NCI-H1105 (cell line): Measurements from ENCODE around the gene PCED1A.
A peak's percentile ranks its signal among the peaks of the same experiment; 100 is the strongest.

Experiments used
- DNase-seq: peaks from one replicate; lab custom pipeline; 2025; lab: John Stamatoyannopoulos, UW

The PCED1A gene, protein sequence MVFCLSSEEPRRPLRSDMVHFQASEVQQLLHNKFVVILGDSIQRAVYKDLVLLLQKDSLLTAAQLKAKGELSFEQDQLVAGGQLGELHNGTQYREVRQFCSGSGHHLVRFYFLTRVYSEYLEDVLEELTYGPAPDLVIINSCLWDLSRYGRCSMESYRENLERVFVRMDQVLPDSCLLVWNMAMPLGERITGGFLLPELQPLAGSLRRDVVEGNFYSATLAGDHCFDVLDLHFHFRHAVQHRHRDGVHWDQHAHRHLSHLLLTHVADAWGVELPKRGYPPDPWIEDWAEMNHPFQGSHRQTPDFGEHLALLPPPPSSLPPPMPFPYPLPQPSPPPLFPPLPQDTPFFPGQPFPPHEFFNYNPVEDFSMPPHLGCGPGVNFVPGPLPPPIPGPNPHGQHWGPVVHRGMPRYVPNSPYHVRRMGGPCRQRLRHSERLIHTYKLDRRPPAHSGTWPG

DNA sequence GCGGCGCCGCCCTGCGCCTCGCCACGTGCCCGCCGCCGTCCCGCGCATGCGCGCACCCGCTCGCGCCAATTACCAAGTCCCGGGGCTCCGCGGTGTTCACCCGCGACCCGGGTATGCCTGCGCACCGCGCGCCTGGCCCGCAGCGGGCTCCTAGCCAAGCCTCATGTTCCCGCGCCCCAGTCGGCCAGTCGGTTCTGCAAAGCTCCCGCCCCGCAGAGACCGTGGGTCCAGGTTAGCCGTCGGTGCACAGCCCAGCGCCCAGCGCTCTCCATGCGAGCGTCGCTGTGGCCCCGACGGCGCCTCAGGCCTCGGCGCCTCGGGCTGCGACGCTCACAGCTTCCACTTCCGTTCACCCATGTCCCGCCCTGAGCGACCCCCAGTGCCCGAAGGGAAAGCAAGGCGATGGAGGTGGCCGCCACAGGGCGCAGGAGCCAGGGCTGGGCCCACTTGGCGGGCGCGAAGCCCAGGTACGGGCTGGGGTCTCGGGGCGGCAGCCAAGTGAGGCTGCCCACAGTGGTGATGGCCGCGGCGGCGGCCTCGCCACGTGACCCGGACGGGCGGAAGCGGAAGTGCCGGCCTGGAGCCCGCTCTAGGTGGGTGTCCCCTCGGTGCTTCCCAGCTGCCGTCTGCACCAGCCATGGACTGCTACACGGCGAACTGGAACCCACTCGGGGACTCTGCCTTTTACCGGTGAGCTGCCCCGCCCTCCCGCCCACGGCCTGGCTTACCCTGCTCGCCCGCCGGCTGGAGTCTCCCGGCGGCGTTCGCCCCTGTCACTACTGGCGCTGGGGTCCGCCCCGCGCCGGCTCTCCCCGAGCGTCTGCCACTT is at the start of gene PCED1A, which contains the start of gene VPS16:
Gene PCED1A (minus strand): TSS at position 518 of the 829 bp plus-strand sequence. CDS start 743 bp downstream, outside the sequence.
Gene VPS16 (plus strand): TSS at position 608 of the 829 bp plus-strand sequence. CDS start 30 bp downstream, at position 638.
- peak; percentile 82 for DNase-seq

DNA sequence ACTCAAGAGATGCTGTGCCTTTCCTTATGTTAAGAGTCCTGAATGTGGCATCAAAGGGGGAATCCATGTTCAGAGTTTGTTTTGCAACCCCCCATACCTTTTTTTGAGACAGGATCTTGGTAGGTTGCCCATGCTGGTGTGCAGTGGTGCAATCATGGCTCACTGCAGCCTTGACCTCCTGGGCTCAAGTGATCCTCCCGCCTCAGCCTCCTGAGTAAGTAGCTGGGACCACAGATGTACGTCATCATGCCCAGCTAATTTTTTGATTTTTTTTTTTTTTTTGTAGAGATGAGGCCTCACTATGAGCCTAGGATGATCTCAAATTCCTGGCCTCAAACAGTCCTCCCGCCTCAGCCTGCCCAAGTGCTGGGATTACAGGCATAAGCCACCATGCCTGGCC is 49.3 kb upstream of the PCED1A start:
- DNase-seq, result no peak

DNA sequence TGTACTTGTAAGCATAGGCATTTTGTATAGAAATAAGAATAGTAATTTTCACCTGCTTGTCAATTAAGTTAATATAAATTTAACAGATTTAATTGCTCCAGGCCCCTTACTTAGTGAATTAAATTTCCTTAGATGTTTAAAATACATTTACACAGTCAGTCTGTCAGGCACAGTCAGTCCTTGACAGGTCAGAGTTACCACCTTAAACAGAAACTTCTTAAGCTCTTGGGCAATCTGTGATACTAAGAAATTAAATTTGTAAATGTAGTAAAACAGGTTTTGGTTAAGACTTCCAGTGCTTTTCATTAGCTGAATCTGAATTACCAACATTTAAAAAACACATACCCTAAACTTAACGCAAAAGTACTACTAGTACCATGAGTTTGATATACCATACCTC is 48.8 kb upstream of the PCED1A start:
- DNase-seq, result no peak

DNA sequence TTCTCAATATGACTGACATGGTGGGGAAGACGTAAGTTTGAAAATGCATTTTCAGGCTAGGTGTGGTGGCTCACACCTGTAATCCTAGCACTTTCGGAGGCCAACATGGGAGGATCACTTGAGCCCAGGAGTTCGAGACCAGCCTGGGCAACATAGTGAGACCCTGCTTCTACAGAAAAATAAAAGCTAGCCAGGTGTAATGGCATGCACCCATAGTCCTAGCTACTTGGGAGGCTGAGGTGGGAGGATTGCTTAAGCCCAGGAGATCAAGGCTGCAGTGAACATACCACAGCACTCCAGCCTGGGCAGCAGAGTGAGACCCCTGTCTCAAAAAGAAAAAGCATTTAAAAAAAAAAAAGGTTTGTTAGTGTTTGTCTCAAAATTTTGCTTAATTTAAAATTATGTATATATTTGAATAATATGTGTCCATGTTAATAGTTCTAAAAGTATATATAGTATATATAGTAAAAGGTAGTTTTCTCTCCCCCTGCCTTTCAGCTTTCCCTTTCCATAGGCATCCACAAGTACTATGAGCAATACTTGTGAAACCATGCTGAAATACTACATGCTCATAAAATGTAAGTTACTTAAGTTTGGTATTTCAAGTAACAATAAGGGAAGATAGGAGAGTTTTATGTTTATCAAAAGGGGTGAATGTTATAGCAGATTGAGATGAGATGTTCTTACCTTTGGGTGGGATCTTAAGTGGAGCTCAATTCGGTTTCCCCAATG is 47.9 kb upstream of the PCED1A start:
- no peak for DNase-seq

DNA sequence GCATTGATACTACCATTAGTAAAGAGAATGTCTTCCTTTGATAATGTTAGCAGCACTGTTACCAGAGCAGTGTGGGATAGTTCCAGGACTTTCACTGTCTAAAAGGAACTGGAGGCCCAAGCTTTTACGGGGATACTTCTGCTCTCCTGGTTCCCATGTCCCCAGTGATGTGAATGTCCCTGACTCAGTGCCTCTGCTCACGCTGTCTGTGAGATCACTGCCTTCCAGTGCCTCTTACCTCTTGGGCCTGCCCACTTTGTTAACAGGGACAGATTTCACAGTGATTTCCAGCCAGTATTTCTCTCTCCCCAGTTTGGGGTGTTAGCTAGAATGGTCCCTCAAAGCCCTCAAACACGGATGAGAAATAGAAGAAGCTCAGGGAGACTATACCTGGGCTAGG is 47.3 kb upstream of the PCED1A start:
- DNase-seq, result no peak

DNA sequence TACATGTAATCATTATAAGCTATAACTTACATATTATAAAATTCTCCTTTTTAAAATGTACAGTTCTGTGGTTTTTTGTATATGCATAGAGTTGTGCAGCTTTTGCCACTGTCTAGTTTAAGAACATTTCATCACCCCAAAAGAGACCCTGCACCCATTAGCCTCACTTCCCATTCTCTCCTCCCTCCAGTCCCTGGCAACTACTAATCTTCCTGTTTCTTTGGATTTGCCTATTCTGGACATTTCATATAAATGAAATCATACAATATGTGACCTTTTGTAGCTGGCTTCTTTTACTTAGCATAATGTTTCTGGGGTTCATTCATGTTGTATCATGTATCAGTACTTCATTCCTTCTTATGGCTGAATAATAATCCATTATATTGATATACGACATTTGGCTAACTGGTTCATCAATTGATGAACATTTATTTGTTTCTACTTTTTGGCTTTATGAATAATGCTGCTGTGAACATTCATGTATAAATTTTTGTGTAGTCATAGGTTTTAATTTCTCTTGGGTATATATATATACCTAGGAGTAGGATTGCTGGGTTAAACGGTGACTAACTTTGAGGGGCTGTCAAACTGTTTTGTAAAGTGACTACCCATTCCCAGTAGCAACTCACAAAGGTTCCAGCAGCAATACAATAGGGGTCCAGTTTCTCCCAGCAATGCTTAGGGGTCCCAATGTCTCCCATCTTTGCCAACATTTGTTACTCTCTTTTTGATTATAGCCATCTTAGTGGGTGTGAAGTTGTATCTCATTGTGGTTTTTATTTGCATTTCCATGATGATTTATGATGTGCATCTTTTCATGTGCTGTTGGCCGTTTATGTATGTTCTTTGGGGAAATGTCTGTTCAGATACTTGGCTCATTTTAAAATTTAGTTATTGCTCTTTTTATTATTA is 43.5 kb upstream of the PCED1A start:
- DNase-seq, result no peak

DNA sequence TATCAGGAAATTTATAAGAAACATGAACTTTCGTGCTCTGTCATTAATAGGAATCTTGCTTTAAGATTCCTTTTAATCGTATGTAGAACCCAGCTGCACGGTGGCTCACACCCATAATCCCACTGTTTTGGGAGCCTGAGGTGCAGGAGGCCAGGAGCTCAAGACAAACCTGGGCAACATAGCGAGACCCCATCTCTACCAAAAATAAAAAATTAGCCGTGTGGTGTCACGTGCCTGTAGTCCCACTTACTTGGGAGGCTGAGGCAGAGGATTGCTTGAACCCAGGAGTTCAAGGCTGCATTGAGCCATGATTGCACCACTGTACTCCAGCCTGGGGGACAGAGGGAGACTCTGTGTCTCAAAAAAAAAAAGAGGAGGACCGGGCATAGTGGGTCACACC is 40.2 kb upstream of the PCED1A start:
- no peak for DNase-seq

DNA sequence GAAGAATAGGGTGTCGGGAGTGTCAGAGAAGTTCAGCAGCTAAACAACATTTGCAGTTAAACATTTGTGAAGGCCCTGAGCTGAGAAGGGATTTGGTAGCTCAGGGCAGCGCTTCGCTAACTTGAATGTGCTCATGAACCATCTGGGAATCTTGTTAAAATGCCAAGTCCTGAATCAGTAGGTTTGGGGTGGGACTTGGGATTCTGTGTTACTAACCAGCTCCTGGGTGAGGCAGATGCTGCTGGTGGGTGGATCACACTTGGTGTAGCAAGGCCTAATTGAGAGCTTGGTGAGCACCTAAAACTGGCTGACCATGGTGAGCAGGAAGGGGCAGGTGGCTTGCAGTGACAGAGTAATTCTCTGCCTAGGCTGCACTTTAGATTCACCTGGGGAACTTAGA is 38.7 kb upstream of the PCED1A start:
- no peak for DNase-seq

DNA sequence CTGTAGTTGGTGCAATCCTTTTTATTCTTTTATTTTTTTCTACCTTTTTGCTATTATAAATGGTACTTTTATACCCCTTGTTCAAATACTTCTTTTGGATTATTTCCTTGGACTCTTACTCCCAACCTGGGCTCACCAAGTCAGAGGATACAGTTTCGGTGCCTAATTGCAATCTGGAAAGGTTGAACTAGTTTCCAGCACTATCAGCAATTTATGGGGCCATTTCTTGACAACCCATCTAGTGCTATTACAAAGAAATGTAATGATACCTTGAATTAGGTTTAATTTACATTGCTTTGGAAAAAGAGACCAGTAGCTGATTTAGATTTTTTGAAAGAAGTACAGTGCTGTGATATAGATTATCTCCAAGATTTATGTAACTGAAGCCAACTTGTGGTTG is 38.1 kb upstream of the PCED1A start:
- no peak for DNase-seq

DNA sequence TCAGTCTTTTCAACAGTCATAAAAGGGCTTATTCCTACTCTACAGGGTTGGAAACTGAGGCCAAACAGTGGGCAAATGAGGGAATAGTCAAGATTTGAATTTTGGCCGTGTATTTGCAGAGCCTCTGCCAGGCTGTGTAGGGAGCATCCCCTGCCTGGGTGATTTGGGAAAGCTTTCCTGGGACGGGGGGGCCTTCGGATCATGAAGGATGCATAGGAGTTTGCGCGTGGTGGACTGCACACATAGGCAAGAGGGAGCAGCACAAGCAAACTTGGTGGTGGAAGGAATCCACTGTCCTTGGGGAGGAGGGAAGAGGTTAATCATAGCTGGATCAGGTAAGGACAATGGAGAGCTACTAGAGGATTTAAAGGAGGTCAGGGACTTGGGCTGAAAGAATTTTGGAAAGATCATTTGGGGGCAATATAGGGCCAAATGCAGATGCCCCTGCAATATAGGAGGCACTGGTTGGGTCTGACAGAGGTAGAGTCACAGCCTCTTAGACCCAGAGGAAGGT is 35.3 kb upstream of the PCED1A start:
- DNase-seq, result no peak

DNA sequence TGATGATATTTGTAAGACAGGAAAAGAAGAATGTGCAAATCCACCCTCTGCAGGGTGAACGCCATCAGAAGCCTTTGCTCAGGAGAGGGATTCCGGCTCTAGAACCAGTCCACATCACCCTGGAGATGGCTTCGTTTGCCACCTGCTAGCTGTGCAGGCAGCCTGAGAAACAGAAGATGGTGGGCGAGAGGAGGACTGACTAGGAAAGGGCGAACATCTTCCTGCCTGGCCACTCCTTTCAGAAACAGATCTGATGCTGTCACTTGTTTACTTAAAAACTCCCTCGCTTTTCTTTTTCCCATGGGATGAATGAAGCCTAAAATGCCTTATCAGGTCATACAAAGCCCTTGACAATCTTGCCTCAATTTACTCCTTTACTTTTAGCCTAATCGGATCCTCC is 34.0 kb upstream of the PCED1A start:
- no peak for DNase-seq

DNA sequence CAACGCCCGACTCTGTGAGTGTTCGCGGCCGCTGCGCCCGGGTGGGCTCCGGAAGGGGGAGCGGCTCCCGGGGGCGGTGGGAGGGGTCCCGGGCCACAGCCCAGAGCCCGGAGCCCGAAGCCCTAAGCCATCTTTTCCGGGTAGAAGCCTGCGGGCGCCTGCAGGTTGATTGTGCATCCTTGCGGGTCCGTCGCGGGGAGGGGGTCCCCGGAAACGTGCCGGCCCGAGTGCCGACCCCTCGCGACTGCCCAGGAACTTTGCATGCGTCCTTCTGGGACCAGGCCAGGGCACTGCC is 33.2 kb upstream of the PCED1A start:
- no peak for DNase-seq

DNA sequence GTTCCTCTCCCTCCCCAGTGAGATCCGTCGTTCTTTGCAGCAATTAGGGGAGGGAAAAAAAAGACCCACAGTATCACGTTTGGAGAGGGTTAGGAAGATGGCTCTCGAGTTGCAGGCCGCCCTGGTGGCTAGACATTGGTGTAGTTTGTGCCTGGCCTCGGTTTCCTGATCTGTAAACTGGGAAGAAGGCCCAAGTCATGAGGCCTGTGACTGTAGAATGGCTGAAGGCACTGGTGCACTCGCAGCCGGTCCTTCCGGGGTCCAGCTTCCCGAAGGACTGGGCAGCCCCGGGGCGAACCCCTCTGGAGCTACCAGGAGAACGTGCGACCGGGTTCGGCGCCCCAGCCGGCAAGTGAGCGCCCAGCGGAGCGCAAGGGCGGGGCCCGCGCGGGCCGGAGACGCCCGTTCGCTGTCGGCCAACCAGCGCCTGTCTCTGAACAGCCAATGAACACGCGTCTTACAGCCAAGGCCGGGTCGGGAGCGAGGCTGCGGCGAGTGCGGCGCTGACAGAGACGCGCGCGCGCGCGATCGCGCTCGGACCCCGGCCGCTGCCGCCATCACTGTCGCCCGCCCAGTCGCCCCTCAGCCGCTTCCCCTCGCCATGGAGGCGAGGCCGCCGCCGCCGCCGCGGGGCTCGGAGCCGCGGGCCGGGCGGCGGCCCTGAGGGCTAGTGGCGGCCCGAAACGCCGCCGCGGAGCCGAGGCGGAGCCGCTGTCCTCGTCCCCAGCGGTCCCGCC is 32.7 kb upstream of the PCED1A start, which contains the start of gene PTPRA:
Gene PTPRA (plus strand): TSS at position 472 of the 737 bp plus-strand sequence. CDS start 90,797 bp downstream, outside the sequence.
- DNase-seq, result peak; percentile 92

DNA sequence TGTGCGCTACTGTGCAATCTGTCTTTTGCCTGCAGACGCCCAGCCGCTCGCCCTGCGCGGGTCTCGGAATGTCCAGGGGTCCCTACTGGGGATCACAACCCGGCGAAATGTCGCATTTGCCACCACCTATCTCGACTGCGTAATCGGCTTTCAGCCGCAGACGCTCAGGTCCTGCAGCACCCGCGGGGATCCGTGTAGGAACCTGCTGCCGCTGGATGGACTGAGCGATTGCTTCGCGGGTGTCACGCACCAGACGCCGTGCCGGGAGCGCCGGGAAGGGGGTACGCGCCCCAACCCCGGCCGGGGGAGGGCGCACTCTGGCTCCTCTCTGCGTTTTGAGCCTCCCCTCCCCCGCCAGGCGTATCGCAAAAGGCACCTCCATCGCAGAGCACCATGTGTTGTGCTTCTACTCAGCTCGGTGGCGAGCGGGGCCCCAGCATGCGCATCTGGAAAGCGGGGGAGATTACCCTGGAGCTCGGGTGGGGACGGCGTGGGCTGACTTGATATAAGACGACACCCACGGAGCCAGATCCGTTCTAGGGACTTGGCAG is 32.1 kb upstream of the PCED1A start:
- DNase-seq, result peak; percentile 54

DNA sequence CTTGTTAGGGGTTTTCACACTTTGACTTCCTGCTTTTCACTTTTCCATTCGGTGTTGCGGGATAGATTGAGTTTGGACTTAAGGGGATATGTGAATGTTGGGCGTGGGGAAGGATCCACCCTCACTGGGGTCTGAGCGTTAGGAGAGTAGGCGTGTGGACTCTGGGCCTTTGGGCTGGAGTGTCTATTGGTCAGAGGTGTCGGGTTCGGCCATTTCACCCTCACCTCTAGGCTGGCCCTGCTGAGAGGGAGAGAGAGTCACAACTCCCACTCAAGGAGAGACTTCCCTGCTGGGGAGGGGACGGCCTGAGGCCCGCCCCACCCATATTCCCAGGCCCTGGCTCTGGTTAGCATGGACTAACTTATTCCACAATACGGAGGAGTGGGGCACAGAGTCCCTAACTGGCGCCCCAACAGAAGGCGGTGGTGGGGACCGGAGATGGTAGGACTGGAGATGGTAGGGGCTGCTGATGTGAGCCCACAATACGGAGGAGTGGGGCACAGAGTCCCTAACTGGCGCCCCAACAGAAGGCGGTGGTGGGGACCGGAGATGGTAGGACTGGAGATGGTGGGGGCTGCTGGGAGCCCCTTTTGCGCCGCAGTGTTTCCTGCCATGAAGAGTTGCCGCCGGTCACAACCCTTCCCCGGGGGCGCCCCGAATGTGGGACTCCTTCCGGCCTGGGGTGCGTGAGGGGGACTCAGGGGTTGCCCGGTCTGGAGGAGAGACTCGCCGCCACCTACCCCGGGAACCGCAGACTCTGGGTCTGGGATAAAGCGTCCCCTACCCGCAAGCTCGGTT is 31.4 kb upstream of the PCED1A start:
- no peak for DNase-seq

DNA sequence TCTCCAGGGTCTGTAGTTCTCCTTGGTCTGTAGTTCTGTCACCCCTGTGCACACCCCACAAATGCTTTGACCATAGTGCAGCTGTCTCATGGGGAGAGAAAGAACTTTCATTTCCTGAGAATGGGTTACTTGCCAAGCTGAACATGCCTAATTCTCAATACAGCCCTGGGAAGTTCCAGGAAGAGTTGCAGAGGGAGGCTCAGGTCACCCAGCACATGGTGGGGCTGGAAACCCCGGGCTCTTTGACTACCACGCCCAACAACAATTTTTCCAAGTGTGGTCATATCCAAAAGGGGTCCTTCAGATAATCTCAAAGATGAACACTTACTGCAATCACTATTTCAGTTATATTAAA is 30.6 kb upstream of the PCED1A start:
- no peak for DNase-seq

DNA sequence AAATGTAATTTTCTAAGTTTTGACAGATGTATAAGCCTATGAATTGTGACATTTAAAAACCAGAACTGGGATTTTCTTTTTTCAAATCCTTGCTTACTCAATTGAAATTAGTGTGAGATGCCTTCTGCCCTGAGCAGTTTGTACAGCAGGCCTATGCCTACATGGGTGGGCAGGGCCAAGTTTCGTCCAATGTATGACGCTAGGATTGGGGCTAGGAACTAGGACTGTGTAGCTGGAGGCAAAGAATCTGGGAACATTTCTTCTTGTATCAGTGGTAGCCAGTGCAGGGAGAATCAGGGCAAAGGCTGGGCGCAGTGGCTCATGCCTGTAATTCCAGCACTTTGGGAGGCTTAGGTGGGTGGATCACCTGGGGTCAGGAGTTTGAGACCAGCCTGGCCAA is 28.9 kb upstream of the PCED1A start:
- DNase-seq, result no peak

DNA sequence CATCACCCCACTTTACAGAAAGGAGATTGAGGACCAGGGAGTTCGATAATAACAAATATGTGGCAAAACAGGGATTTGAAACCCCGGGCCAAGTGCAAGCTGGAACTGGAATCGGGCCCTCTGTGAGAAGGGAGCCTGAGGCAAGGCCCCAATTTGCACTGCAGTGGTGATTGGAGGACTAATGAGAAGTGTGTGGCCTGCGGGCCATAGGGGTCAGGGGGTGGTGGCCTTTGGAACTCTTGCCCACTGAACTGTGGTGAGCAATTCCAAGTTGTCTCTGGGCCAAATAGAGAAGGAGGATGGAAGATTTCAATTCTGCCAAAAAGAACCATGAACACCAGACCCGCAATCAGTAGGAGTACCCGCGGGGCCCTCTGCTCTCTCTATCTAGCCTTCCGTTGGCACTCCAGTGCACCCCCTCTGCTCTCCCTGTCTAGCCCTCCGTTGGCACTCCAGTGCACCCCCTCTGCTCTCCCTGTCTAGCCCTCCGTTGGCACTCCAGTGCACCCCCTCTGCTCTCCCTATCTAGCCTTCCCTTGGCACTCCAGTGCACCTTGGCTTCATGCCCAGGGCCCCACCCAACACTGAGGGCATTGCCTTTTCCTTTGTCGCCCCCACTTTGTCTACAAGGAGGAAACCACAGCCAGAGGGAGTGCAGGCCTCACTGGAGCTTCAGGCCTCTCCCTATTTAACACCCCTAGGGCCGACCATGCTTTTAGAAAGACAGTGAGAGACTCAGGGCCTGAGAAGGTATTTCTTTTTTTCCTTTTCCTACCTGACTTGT is 26.8 kb upstream of the PCED1A start:
- no peak for DNase-seq

DNA sequence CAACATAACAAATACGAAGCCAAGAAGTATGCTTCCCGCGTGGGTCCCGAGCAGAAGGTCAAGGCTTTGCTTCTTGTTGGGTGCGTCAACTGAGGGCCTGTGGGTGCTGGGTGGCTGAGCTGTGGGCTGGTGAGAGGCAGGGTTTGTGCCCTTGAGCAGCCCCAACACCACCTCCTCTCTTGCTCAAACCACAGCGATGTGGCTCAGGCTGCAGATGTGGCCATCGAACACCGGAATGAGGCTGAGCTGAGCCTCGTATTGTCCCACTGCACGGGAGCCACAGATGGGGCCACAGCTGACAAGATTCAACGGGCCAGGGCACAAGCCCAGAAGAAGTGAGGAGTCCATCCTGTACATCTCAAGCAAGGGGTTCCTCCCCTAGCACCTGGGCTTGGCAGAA is 25.8 kb upstream of the PCED1A start:
- DNase-seq, result no peak
